Endothelial cell of umbilical vein (primary cell): ENCODE results near the gene LMF1. TPM values are rescaled to one million over a fixed set of nuclear protein-coding genes. Genes with fewer than 3 reads are reported as not detected.

ENCODE experiments used
- BruUV-seq: library from RNA; stranded (reverse); fragments of 400-500 nt; replicated peaks from 2 replicates; lab custom pipeline; 2021; lab: Mats Ljungman, UMichigan
- CTCF ChIA-PET: fragments of 300-600, 350-600 bp; sonication (Branson Sonifier 250); formaldehyde crosslinking; loops from one replicate; lab custom pipeline; 2021; ENCODE audit warnings: antibody characterized with exemption, inconsistent platforms; lab: Charles Lee
- POLR2A ChIA-PET: fragments of 300-600, 350-600 bp; sonication (Branson Sonifier 250); formaldehyde crosslinking; loops from one replicate; lab custom pipeline; 2021; ENCODE audit warnings: antibody characterized with exemption, inconsistent platforms; lab: Charles Lee
- DNase-seq: peaks from one replicate; pipeline ENCODE4 v3.0.0-alpha.2; 2011; ENCODE audit warnings: low read depth, low spot score
- FAIRE-seq: peaks from 2 replicates; lab custom pipeline; 2011; peaks lifted over from hg19 to GRCh38; lab: Jason Lieb, UNC
- H2AFZ ChIP-seq: 2 replicates; pipeline ENCODE4 v1.6.0; 2012; ENCODE audit warnings: low read depth, low read length, control low read depth, inconsistent platforms
- H3K27ac ChIP-seq: 2 replicates; pipeline ENCODE4 v1.5.1; 2011; ENCODE audit warnings: low read depth, mild to moderate bottlenecking, control low read depth, low read length, moderate library complexity; ENCODE audit not compliant: insufficient read depth
- H3K27me3 ChIP-seq, 2 experiments: 2 replicates each; pipeline versions ENCODE4 v1.6.0 to v1.6.1; 2011; ENCODE audit warnings: low read length in 2 of 2, mixed read lengths in 1 of 2; ENCODE audit not compliant: control insufficient read depth in 2 of 2, insufficient read depth in 2 of 2
- H3K36me3 ChIP-seq, 2 experiments: 2 replicates in 1 of 2; 3 replicates in 1 of 2; pipeline ENCODE4 v1.5.1; 2011; ENCODE audit warnings: low read length in 2 of 2, mild to moderate bottlenecking in 1 of 2, moderate library complexity in 1 of 2; ENCODE audit not compliant: control insufficient read depth in 2 of 2, insufficient read depth in 2 of 2; ENCODE audit errors: extremely low read depth in 1 of 2
- H3K4me1 ChIP-seq: 3 replicates; pipeline ENCODE4 v1.5.1; 2011; ENCODE audit warnings: mild to moderate bottlenecking, low read length; ENCODE audit not compliant: control insufficient read depth, insufficient read depth; ENCODE audit errors: extremely low read depth
- H3K4me2 ChIP-seq: 2 replicates; pipeline ENCODE4 v1.6.1; 2011; ENCODE audit warnings: low read length, control low read depth, mixed read lengths; ENCODE audit not compliant: insufficient read depth
- H3K4me3 ChIP-seq, 3 experiments: fragments of 200-600 bp in 1 of 3; sonication (generic), shearing (Covaris generic) in 1 of 3; replicated peaks in 1 of 3; 2 replicates each; pipeline ENCODE4 v1.5.1; 2011 to 2016; ENCODE audit warnings: control low read depth in 3 of 3, low read length in 3 of 3, mild to moderate bottlenecking in 2 of 3, inconsistent platforms in 1 of 3, low read depth in 1 of 3, moderate library complexity in 1 of 3; ENCODE audit not compliant: insufficient read depth in 1 of 3
- H3K79me2 ChIP-seq: 2 replicates; pipeline ENCODE4 v1.6.0; 2012; ENCODE audit warnings: low read length, inconsistent platforms; ENCODE audit not compliant: control insufficient read depth, insufficient read depth
- H3K9ac ChIP-seq: replicated peaks from 2 replicates; pipeline ENCODE3; 2011; ENCODE audit warnings: low read length, control low read depth; ENCODE audit not compliant: insufficient read depth; ENCODE audit errors: extremely low read depth
- H3K9me1 ChIP-seq: replicated peaks from 3 replicates; pipeline ENCODE4 v1.6.0; 2011; ENCODE audit warnings: mild to moderate bottlenecking, low read length; ENCODE audit not compliant: control insufficient read depth, insufficient read depth; ENCODE audit errors: extremely low read depth
- H3K9me3 ChIP-seq: replicated peaks from 2 replicates; pipeline ENCODE4 v1.5.1; 2012; ENCODE audit warnings: low read length, inconsistent platforms; ENCODE audit not compliant: control insufficient read depth, insufficient read depth
- H4K20me1 ChIP-seq: replicated peaks from 2 replicates; pipeline ENCODE3; 2011; ENCODE audit warnings: mild to moderate bottlenecking, low read length; ENCODE audit not compliant: control insufficient read depth, insufficient read depth; ENCODE audit errors: extremely low read depth
- CTCF ChIP-seq, 2 donors: IDR thresholded peaks; 1 replicate in 1 of 2; 2 replicates in 1 of 2; pipeline ENCODE4 v1.5.1; 2011; ENCODE audit warnings: low read length in 2 of 2, mild to moderate bottlenecking in 2 of 2, moderate library complexity in 2 of 2, control low read depth in 1 of 2, inconsistent platforms in 1 of 2, low read depth in 1 of 2; ENCODE audit not compliant: insufficient read depth in 1 of 2; ENCODE audit errors: extremely low read depth in 1 of 2
- EZH2 ChIP-seq: IDR thresholded peaks from 2 replicates; pipeline ENCODE4 v1.6.1; 2012; ENCODE audit warnings: borderline replicate concordance, low read depth, mild to moderate bottlenecking, moderate library complexity, low read length, inconsistent platforms; ENCODE audit not compliant: severe bottlenecking
- FOS ChIP-seq: IDR thresholded peaks from 2 replicates; pipeline ENCODE4 v1.6.1; 2011; ENCODE audit warnings: mild to moderate bottlenecking, low read length, moderate library complexity, borderline replicate concordance; ENCODE audit not compliant: insufficient read depth
- JUN ChIP-seq: IDR thresholded peaks from 2 replicates; pipeline ENCODE4 v1.6.1; 2011; ENCODE audit warnings: borderline replicate concordance, low read depth; ENCODE audit not compliant: insufficient read length, insufficient read depth
- MAX ChIP-seq: IDR thresholded peaks from 2 replicates; pipeline ENCODE4 v1.6.1; 2011; ENCODE audit not compliant: insufficient read depth, insufficient read length
- MYC ChIP-seq: IDR thresholded peaks from one replicate; pipeline ENCODE4 v1.6.1; 2011; ENCODE audit warnings: mild to moderate bottlenecking, low read depth, low read length
- POLR2AphosphoS5 ChIP-seq: IDR thresholded peaks from 2 replicates; pipeline ENCODE4 v1.6.1; 2012; ENCODE audit warnings: low read depth, mild to moderate bottlenecking, control low read depth, low read length, moderate library complexity; ENCODE audit not compliant: insufficient read depth
- dilution Hi-C: fragments of 300-500 bp; cut with MboI; formaldehyde crosslinking; loops from one replicate; pipeline ENCODE4 v1.15.0; 2019; ENCODE audit warnings: low sequenced_read_pairs; ENCODE audit not compliant: extremely low pct_ligation_motif_present
- intact Hi-C: fragments of 100-400 bp; cut with micrococcal nuclease; formaldehyde crosslinking; loops from one replicate; pipeline ENCODE4 v1.10.0; 2022
- polyA plus RNA-seq, 4 experiments: library from polyadenylated mRNA; depleted of rRNA in 3 of 4; stranded (reverse) in 3 of 4; unstranded in 1 of 4; fragments of >200 nt; gene quantifications; 2 replicates each; pipeline versions ENCODE4 v1.2.1 to v1.2.3, GENCODE V29; 2011 to 2012; ENCODE audit warnings: missing spikeins in 1 of 4
- total RNA-seq: library from RNA; stranded (reverse); gene quantifications from 2 replicates; pipeline ENCODE4 v1.2.3, GENCODE V29; 2021

LMF1 gene
- total and polyA plus RNA-seq, 2 donors (not counting 3 experiments of a cell fraction or from before 2014, with no cell fraction given) = 17.8 TPM

GRCh38 chr16:1009358-1010150, 38.8 kb upstream of the LMF1 start:
- no peaks in the 10 kb centered on the region for H3K27me3 ChIP-seq
- no peaks in the 10 kb centered on the region for H3K9me3 ChIP-seq
- no peak overlapping the region for H3K27ac ChIP-seq
- dilution Hi-C loops = no loop called here
- no peak overlapping the region for H3K4me3 ChIP-seq
- H3K79me2 ChIP-seq = no peaks in the 10 kb centered on the region
- no peaks in the 10 kb centered on the region for H3K9me1 ChIP-seq
- FAIRE-seq (no peak), DNase-seq (no peak)
- ChIA-PET CTCF (no interaction called here), POLR2A (no interaction called here)
- no peaks in the 10 kb centered on the region for H3K4me1 ChIP-seq
- no peaks in the 10 kb centered on the region for H4K20me1 ChIP-seq
- no peak overlapping the region for H2AFZ ChIP-seq
- intact Hi-C loops = no loop called here
- no peaks in the 10 kb centered on the region for H3K36me3 ChIP-seq
- no TSS peak for BruUV-seq
- H3K9ac ChIP-seq = no peak overlapping the region
- no peak for TF ChIP-seq EZH2
- TF ChIP-seq MYC = no peak
- TF ChIP-seq FOS = no peak
- no peak for TF ChIP-seq JUN
- no peak for TF ChIP-seq CTCF (IDR thresholded peaks at IDR 0.05; ENCODE audit: extremely low read depth in 1 of 2, insufficient read depth in 1 of 2, low read depth in 1 of 2, low read length in 2 of 2)
- no peak for TF ChIP-seq MAX
- no peak for TF ChIP-seq POLR2AphosphoS5
- no peak overlapping the region for H3K4me2 ChIP-seq
